GM21825 (cell line): ENCODE results near the gene HNF4A.

Experiments used
- ATAC-seq: cut with Tn5 transposase; IDR thresholded peaks from one replicate; pipeline ENCODE4 v1.9.1; 2021; ENCODE audit warnings: mild to moderate bottlenecking, moderate library complexity; ENCODE audit not compliant: unreplicated experiment

HNF4A gene

GRCh38 chr20:44439318-44439717, 83.8 kb downstream of the HNF4A start:
- no peak for ATAC-seq

GRCh38 chr20:44442298-44443070, 87.0 kb downstream of the HNF4A start:
- no peak for ATAC-seq

- no peak for ATAC-seq
Observed at GRCh38 chr20:44445742-44446710, 90.5 kb downstream of the HNF4A start.

GRCh38 chr20:44447827-44448419, 92.4 kb downstream of the HNF4A start:
- ATAC-seq: no peak

- ATAC-seq: no peak
Observed at GRCh38 chr20:44448753-44449546, 93.5 kb downstream of the HNF4A start.

GRCh38 chr20:44449864-44450263, 94.4 kb downstream of the HNF4A start:
- ATAC-seq: no peak

GRCh38 chr20:44450281-44450889, 94.9 kb downstream of the HNF4A start:
- ATAC-seq: no peak

GRCh38 chr20:44450903-44451450, 95.5 kb downstream of the HNF4A start:
- ATAC-seq: no peak

GRCh38 chr20:44454306-44454963, 98.9 kb downstream of the HNF4A start:
- no peak for ATAC-seq

- no peak for ATAC-seq
Observed at GRCh38 chr20:44455126-44455525, 99.6 kb downstream of the HNF4A start.

- ATAC-seq: no peak
Observed at GRCh38 chr20:44456611-44457010, 101.1 kb downstream of the HNF4A start.

GRCh38 chr20:44457016-44457415, 101.5 kb downstream of the HNF4A start:
- no peak for ATAC-seq

GRCh38 chr20:44459271-44459670, 103.8 kb downstream of the HNF4A start:
- no peak for ATAC-seq

GRCh38 chr20:44460795-44461141, 105.3 kb downstream of the HNF4A start:
- ATAC-seq: no peak

- no peak for ATAC-seq
Observed at GRCh38 chr20:44461142-44461802, 105.8 kb downstream of the HNF4A start.

- no peak for ATAC-seq
Observed at GRCh38 chr20:44461803-44462174, 106.3 kb downstream of the HNF4A start.

- ATAC-seq: no peak
Observed at GRCh38 chr20:44463466-44463865, 108.0 kb downstream of the HNF4A start.

GRCh38 chr20:44464514-44464913, 109.0 kb downstream of the HNF4A start:
- no peak for ATAC-seq

GRCh38 chr20:44465001-44465560, 109.6 kb downstream of the HNF4A start:
- ATAC-seq: no peak
